IMR-90 (cell line): ENCODE data around the gene IL5RA. TPM values are rescaled to one million over a fixed set of nuclear protein-coding genes. Genes with fewer than 3 reads are reported as not detected.

Experiments used
- ATAC-seq: fragments of 200-7000 bp; cut with Tn5 transposase; 2 replicates; pipeline ENCODE4 v1.9.1; 2020; ENCODE audit warnings: low read depth, mild to moderate bottlenecking, moderate library complexity
- BruUV-seq: library from RNA; stranded (reverse); fragments of 400-500 nt; replicated peaks from 2 replicates; lab custom pipeline; 2021; lab: Mats Ljungman, UMichigan
- CTCF ChIA-PET: fragments of 300-600 bp; formaldehyde crosslinking; extraction: SDS; loops from one replicate; lab custom pipeline; 2021; ENCODE audit warnings: antibody characterized with exemption; lab: Yijun Ruan, JAX
- POLR2A ChIA-PET: fragments of 300-600 bp; sonication (Branson Sonifier 250); formaldehyde crosslinking; loops from one replicate; lab custom pipeline; 2022; ENCODE audit warnings: antibody characterized with exemption; ENCODE audit not compliant: unreplicated experiment; lab: Charles Lee
- DNase-seq: peaks from one replicate; pipeline ENCODE4 v3.0.0; 2013
- H2AFZ ChIP-seq: replicated peaks from 2 replicates; pipeline ENCODE3; 2013; ENCODE audit warnings: low read length, mild to moderate bottlenecking; ENCODE audit not compliant: poor library complexity
- H2AK5ac ChIP-seq: 2 replicates; pipeline ENCODE4 v1.6.1; 2013; ENCODE audit warnings: low read depth, low read length, inconsistent platforms
- H2AK9ac ChIP-seq: replicated peaks from 2 replicates; pipeline ENCODE3; 2013; ENCODE audit warnings: mild to moderate bottlenecking, low read depth, low read length, moderate library complexity; ENCODE audit not compliant: poor library complexity
- H2BK120ac ChIP-seq: 2 replicates; pipeline ENCODE4 v1.6.1; 2013; ENCODE audit warnings: low read depth, low read length, inconsistent platforms
- H2BK15ac ChIP-seq: 3 replicates; pipeline ENCODE4 v1.6.1; 2013; ENCODE audit warnings: low read depth, low read length, inconsistent platforms
- H2BK20ac ChIP-seq: 2 replicates; pipeline ENCODE4 v1.6.1; 2013; ENCODE audit warnings: low read depth, mild to moderate bottlenecking, inconsistent platforms, low read length, moderate library complexity
- H2BK5ac ChIP-seq: 2 replicates; pipeline ENCODE4 v1.6.1; 2013; ENCODE audit warnings: mild to moderate bottlenecking, low read depth, low read length, inconsistent platforms; ENCODE audit not compliant: poor library complexity, severe bottlenecking
- H3K14ac ChIP-seq: replicated peaks from 2 replicates; pipeline ENCODE4 v1.6.1; 2013; ENCODE audit warnings: low read depth, low read length, inconsistent platforms
- H3K18ac ChIP-seq: 2 replicates; pipeline ENCODE4 v1.6.1; 2013; ENCODE audit warnings: low read depth, low read length, control low read depth
- H3K23ac ChIP-seq: 2 replicates; pipeline ENCODE4 v1.6.1; 2013; ENCODE audit warnings: low read depth, low read length, inconsistent platforms
- H3K27ac ChIP-seq: 2 replicates; pipeline ENCODE4 v1.5.1; 2013; ENCODE audit warnings: mild to moderate bottlenecking, control low read depth, low read length; ENCODE audit not compliant: insufficient read depth
- H3K27me3 ChIP-seq: 2 replicates; pipeline ENCODE4 v1.6.1; 2013; ENCODE audit warnings: low read length; ENCODE audit not compliant: control insufficient read depth, insufficient read depth
- H3K36me3 ChIP-seq: 2 replicates; pipeline ENCODE4 v1.6.1; 2013; ENCODE audit warnings: low read length, mixed read lengths; ENCODE audit not compliant: control insufficient read depth, insufficient read depth
- H3K4ac ChIP-seq: 2 replicates; pipeline ENCODE4 v1.6.1; 2013; ENCODE audit warnings: low read depth, low read length, inconsistent platforms
- H3K4me1 ChIP-seq: 2 replicates; pipeline ENCODE4 v1.6.1; 2013; ENCODE audit warnings: low read length, mixed read lengths; ENCODE audit not compliant: control insufficient read depth, insufficient read depth
- H3K4me2 ChIP-seq: 2 replicates; pipeline ENCODE4 v1.6.1; 2013; ENCODE audit warnings: low read depth, mild to moderate bottlenecking, control low read depth, low read length, moderate library complexity
- H3K4me3 ChIP-seq: 2 replicates; pipeline ENCODE4 v1.5.1; 2013; ENCODE audit warnings: low read depth, mild to moderate bottlenecking, control low read depth, low read length, moderate library complexity; ENCODE audit not compliant: insufficient read depth
- H3K56ac ChIP-seq: 2 replicates; pipeline ENCODE4 v1.6.1; 2013; ENCODE audit warnings: low read length, inconsistent platforms; ENCODE audit not compliant: insufficient read depth; ENCODE audit errors: extremely low read depth
- H3K79me1 ChIP-seq, 2 experiments: 2 replicates each; pipeline ENCODE4 v1.6.1; 2013; ENCODE audit warnings: low read length in 2 of 2, inconsistent platforms in 1 of 2, low read depth in 1 of 2
- H3K9ac ChIP-seq: 2 replicates; pipeline ENCODE4 v1.6.1; 2013; ENCODE audit warnings: low read depth, low read length, control low read depth
- H3K9me1 ChIP-seq: 2 replicates; pipeline ENCODE4 v1.6.1; 2013; ENCODE audit warnings: low read length, inconsistent platforms; ENCODE audit not compliant: insufficient read depth
- H3K9me3 ChIP-seq: 2 replicates; pipeline ENCODE4 v1.6.1; 2013; ENCODE audit warnings: low read length; ENCODE audit not compliant: control insufficient read depth, insufficient read depth
- H4K20me1 ChIP-seq: 2 replicates; pipeline ENCODE4 v1.6.1; 2013; ENCODE audit warnings: low read length, inconsistent platforms; ENCODE audit not compliant: insufficient read depth
- H4K5ac ChIP-seq: 2 replicates; pipeline ENCODE4 v1.6.1; 2013; ENCODE audit warnings: mild to moderate bottlenecking, low read depth, low read length, control low read depth
- H4K8ac ChIP-seq, 2 experiments: 2 replicates each; pipeline ENCODE4 v1.6.1; 2013; ENCODE audit warnings: low read depth in 2 of 2, low read length in 2 of 2, control low read depth in 1 of 2, inconsistent platforms in 1 of 2
- H4K91ac ChIP-seq: 2 replicates; pipeline ENCODE4 v1.6.1; 2013; ENCODE audit warnings: low read depth, low read length, inconsistent platforms; ENCODE audit not compliant: insufficient read depth
- CEBPB ChIP-seq: IDR thresholded peaks from 2 replicates; pipeline ENCODE4 v1.6.1; 2012; ENCODE audit warnings: low read depth, low read length, improper control_type of control experiment
- CHD1 ChIP-seq: IDR thresholded peaks from 2 replicates; pipeline ENCODE4 v1.6.1; 2012; ENCODE audit warnings: low read depth, low read length, improper control_type of control experiment
- FOS ChIP-seq: fragments of 150-350 bp; IDR thresholded peaks from 2 replicates; pipeline ENCODE4 v1.6.1; 2016; ENCODE audit warnings: low read depth, low read length
- MAFK ChIP-seq: IDR thresholded peaks from 2 replicates; pipeline ENCODE4 v1.6.1; 2012; ENCODE audit warnings: low read depth, low read length, improper control_type of control experiment
- MAZ ChIP-seq: IDR thresholded peaks from 2 replicates; pipeline ENCODE4 v1.6.1; 2012; ENCODE audit warnings: low read depth, mild to moderate bottlenecking, low read length, improper control_type of control experiment, moderate library complexity, borderline replicate concordance
- MXI1 ChIP-seq: IDR thresholded peaks from 2 replicates; pipeline ENCODE4 v1.6.1; 2012; ENCODE audit warnings: low read depth, mild to moderate bottlenecking, low read length, moderate library complexity, borderline replicate concordance
- NFE2L2 ChIP-seq: fragments of 150-350 bp; IDR thresholded peaks from 2 replicates; pipeline ENCODE4 v1.6.1; 2016; ENCODE audit warnings: low read depth, mild to moderate bottlenecking, low read length
- POLR2A ChIP-seq: IDR thresholded peaks from 2 replicates; pipeline ENCODE4 v1.6.1; 2012; ENCODE audit warnings: mild to moderate bottlenecking, low read depth, low read length
- RAD21 ChIP-seq: IDR thresholded peaks from 2 replicates; pipeline ENCODE4 v1.6.1; 2012; ENCODE audit warnings: low read length, improper control_type of control experiment
- RCOR1 ChIP-seq: IDR thresholded peaks from 2 replicates; pipeline ENCODE4 v1.6.1; 2012; ENCODE audit warnings: mild to moderate bottlenecking, low read length, improper control_type of control experiment; ENCODE audit not compliant: insufficient replicate concordance
- RFX5 ChIP-seq: IDR thresholded peaks from 2 replicates; pipeline ENCODE4 v1.8.0; 2012; ENCODE audit warnings: low read depth, mild to moderate bottlenecking, low read length, moderate library complexity
- SMC3 ChIP-seq: fragments of 150-350 bp; IDR thresholded peaks from 2 replicates; pipeline ENCODE4 v1.6.1; 2016; ENCODE audit warnings: low read depth, mild to moderate bottlenecking, antibody characterized with exemption, low read length, moderate library complexity
- dilution Hi-C: fragments of 300-500 bp; cut with HindIII; formaldehyde crosslinking; loops from one replicate; pipeline ENCODE4 v1.14.3; 2018; ENCODE audit warnings: low sequenced_read_pairs; ENCODE audit not compliant: unreplicated experiment
- in situ Hi-C: fragments of 300-500 bp; cut with MboI; formaldehyde crosslinking; loops from 3 replicates; pipeline ENCODE4 v1.14.3; 2019; ENCODE audit warnings: low sequenced_read_pairs, inconsistent platforms, mixed read lengths
- intact Hi-C: fragments of 100-400 bp; cut with micrococcal nuclease; formaldehyde crosslinking; loops from 2 replicates; pipeline ENCODE4 v1.10.0; 2022
- polyA plus RNA-seq, 3 experiments: library from polyadenylated mRNA; depleted of rRNA; stranded (reverse); fragments of >200 nt; gene quantifications; 2 replicates each; pipeline ENCODE4 v1.2.3, GENCODE V29; 2012; ENCODE audit warnings: low replicate concordance in 1 of 3
- total RNA-seq: library from RNA; depleted of rRNA; stranded (reverse); fragments of >200 nt; gene quantifications from 2 replicates; pipeline ENCODE4 v1.2.3, GENCODE V29; 2012
- TF ChIP-seq, protein P1 (sequence below): fragments of 150-350 bp; IDR thresholded peaks from 2 replicates; pipeline ENCODE4 v1.6.1; 2017; ENCODE audit warnings: mild to moderate bottlenecking, antibody characterized with exemption, low read length, low read depth

Gene IL5RA
- total and polyA plus RNA-seq, 2 of the 4 experiments (the other 2 are of a cell fraction): not detected

DNA sequence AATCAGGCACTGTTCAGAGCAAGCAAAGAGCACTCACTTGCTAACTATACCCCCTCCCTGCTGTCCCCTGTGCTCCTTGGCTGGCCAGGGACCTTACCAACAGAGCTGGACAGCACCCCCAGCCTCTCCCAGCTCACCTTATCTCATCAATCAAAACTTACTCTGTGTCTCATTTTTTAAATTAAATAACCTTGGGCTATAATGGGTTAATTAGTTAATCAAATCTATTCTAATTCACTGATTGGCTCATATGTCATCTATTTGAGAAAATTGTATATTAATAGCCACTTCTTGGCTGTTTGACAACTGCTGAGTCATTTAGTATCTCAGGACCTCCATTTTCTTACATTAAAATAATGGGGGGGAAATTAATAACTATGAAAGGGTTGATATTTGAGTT is 22.9 kb downstream of the IL5RA start:
- POLR2A ChIA-PET: no interaction called here
- Histone ChIP-seq H3K4me3 (no peak overlapping the region), H2AK9ac (no peak overlapping the region), H3K36me3 (no peaks in the 10 kb centered on the region), H3K9me1 (no peaks in the 10 kb centered on the region), H3K79me1 (no peaks in the 10 kb centered on the region), H2BK120ac (no peak overlapping the region), H3K56ac (no peak overlapping the region), H2BK5ac (no peak overlapping the region), H2AK5ac (no peak overlapping the region), H3K27ac (no peak overlapping the region), H3K4ac (no peak overlapping the region), H4K91ac (no peak overlapping the region), H3K9me3 (peaks cover 2% of the 10 kb centered on the region; the same call in 1 of the 2 replicates), H3K14ac (no peak overlapping the region), H2BK20ac (no peak overlapping the region), H4K8ac (no peak overlapping the region), H3K4me1 (no peaks in the 10 kb centered on the region), H4K5ac (no peak overlapping the region), H3K27me3 (no peaks in the 10 kb centered on the region), H2AFZ (no peak overlapping the region), H4K20me1 (no peaks in the 10 kb centered on the region), H3K9ac (no peak overlapping the region), H2BK15ac (no peak overlapping the region), H3K18ac (no peak overlapping the region), H3K4me2 (no peak overlapping the region), H3K23ac (no peak overlapping the region)
- intact Hi-C loops: no loop called here
- BruUV-seq: no TSS peak
- no peak for ATAC-seq
- dilution Hi-C loops: no loop called here
- TF ChIP-seq NFE2L2 (no peak), MAFK (no peak), MAZ (no peak), RAD21 (no peak), CHD1 (no peak), SMC3 (no peak), RCOR1 (no peak), MXI1 (no peak), CEBPB (no peak), RFX5 (no peak), POLR2A (no peak), FOS (no peak)
- TF ChIP-seq, protein P1, sequence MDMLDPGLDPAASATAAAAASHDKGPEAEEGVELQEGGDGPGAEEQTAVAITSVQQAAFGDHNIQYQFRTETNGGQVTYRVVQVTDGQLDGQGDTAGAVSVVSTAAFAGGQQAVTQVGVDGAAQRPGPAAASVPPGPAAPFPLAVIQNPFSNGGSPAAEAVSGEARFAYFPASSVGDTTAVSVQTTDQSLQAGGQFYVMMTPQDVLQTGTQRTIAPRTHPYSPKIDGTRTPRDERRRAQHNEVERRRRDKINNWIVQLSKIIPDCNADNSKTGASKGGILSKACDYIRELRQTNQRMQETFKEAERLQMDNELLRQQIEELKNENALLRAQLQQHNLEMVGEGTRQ: no peak
- in situ Hi-C loops: no loop called here
- no peak for DNase-seq
- CTCF ChIA-PET: no interaction called here
